Measurements from ENCODE around the gene RNU6-1. TPM values are rescaled to one million over a fixed set of nuclear protein-coding genes. Genes with fewer than 3 reads are reported as not detected.

The RNU6-1 gene
- not detected for total RNA-seq

GRCh38 chr15:67839929-67840748 is at the start of gene RNU6-1:
RNU6-1 (minus strand) TSS chr15:67840045.

GRCh38 chr15:67824976-67825880 is 14.6 kb downstream of the RNU6-1 start, which contains the start of gene SKOR1:
SKOR1 (plus strand) TSS chr15:67825509; CDS start chr15:67825603, 94 bp downstream.

Other genes starting within 250 kb of the RNU6-1 start
- gene SKOR1, start 14.5 kb downstream of the RNU6-1 start, total RNA-seq: 0.33 TPM
- 99.8 TPM for gene PIAS1, start 214.3 kb upstream of the RNU6-1 start, total RNA-seq

Measured in camera-type eye (tissue), 1 donor.